Nephron progenitor cell (in vitro differentiated cells): ENCODE data around the gene CIB2.

Experiments
- DNase-seq: peaks from one replicate; pipeline ENCODE4 v3.0.0; 2021
- H3K27ac Mint-ChIP-seq: 2 replicates; pipeline ENCODE4 v1.8.0; 2021; ENCODE audit warnings: mild to moderate bottlenecking, moderate library complexity, mixed read lengths
- H3K27me3 Mint-ChIP-seq: 2 replicates; pipeline ENCODE4 v1.8.0; 2021; ENCODE audit warnings: mild to moderate bottlenecking, low read depth, mixed read lengths; ENCODE audit not compliant: poor library complexity
- H3K36me3 Mint-ChIP-seq: 2 replicates; pipeline ENCODE4 v1.8.0; 2021; ENCODE audit warnings: low read depth, mixed read lengths
- H3K4me1 Mint-ChIP-seq: 2 replicates; pipeline ENCODE4 v1.8.0; 2021; ENCODE audit warnings: mixed read lengths
- H3K4me3 Mint-ChIP-seq: 2 replicates; pipeline ENCODE4 v1.8.0; 2021; ENCODE audit warnings: mild to moderate bottlenecking, moderate library complexity, mixed read lengths
- H3K9me3 Mint-ChIP-seq: 2 replicates; pipeline ENCODE4 v1.8.0; 2021; ENCODE audit warnings: mild to moderate bottlenecking, moderate library complexity, mixed read lengths
- TF ChIP-seq, protein P1 (sequence below): fragments of 200-600 bp; sonication (generic); IDR thresholded peaks from 2 replicates; pipeline ENCODE4 v1.5.0; 2021; ENCODE audit warnings: antibody characterized with exemption

The CIB2 gene

DNA sequence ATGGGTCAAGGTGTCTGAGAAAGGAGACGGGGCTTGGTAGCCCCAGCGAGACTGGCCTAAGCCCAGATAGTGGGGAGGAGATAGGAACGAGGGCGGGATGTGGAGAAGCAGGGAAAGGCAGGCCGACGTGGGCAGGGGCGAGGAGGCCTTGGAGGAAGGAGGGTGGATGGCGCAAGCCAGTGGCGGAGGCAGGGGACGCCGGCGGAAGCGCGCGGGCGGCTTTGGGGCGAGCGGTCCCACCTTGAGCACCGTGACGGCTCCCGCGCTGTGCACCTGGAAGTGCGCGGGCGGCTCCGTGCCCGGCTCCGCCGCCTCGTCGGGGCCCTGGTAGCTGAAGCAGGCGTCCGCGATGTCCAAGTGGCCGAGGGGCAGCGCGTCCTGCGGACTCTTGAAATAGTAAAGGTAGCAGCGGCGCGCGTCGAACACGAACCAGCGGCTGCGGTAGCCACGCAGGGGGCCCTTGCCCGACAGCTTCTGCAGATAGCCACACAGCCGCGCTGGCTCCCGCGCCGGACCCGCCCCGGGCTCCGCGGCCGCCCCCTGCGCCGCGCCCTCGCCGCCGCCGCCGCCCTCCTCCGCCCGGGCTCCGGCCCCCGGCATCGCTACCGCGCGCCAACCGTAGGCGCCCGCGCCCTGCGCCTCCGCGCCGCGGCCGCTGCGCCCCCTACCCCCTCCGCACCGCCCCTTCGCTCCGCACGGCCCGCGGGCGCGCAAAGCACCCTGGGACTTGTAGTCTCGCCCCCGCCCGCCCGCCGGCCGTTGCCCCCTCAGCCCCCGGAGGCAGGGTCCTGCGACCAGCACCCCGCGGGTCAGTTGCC lies 54.0 kb downstream of the CIB2 start, which contains the start of gene TBC1D2B:
TBC1D2B (minus strand) TSS at position 659 of the 818 bp plus-strand sequence; CDS start at position 600, 59 bp downstream.
- H3K27me3 Mint-ChIP-seq: peaks cover 7% of the 10 kb centered on the region
- TF ChIP-seq, protein P1, sequence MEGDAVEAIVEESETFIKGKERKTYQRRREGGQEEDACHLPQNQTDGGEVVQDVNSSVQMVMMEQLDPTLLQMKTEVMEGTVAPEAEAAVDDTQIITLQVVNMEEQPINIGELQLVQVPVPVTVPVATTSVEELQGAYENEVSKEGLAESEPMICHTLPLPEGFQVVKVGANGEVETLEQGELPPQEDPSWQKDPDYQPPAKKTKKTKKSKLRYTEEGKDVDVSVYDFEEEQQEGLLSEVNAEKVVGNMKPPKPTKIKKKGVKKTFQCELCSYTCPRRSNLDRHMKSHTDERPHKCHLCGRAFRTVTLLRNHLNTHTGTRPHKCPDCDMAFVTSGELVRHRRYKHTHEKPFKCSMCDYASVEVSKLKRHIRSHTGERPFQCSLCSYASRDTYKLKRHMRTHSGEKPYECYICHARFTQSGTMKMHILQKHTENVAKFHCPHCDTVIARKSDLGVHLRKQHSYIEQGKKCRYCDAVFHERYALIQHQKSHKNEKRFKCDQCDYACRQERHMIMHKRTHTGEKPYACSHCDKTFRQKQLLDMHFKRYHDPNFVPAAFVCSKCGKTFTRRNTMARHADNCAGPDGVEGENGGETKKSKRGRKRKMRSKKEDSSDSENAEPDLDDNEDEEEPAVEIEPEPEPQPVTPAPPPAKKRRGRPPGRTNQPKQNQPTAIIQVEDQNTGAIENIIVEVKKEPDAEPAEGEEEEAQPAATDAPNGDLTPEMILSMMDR: no peak
- peak within 1 kb of the TSS; percentile 94 for H3K4me3 Mint-ChIP-seq
- peaks cover 25% of the 10 kb centered on the region for H3K4me1 Mint-ChIP-seq
- no peaks in the 10 kb centered on the region for H3K36me3 Mint-ChIP-seq
- no peaks in the 10 kb centered on the region for H3K9me3 Mint-ChIP-seq
- H3K27ac Mint-ChIP-seq: no peak within 1 kb of the TSS
- DNase-seq: peak; percentile 84

DNA sequence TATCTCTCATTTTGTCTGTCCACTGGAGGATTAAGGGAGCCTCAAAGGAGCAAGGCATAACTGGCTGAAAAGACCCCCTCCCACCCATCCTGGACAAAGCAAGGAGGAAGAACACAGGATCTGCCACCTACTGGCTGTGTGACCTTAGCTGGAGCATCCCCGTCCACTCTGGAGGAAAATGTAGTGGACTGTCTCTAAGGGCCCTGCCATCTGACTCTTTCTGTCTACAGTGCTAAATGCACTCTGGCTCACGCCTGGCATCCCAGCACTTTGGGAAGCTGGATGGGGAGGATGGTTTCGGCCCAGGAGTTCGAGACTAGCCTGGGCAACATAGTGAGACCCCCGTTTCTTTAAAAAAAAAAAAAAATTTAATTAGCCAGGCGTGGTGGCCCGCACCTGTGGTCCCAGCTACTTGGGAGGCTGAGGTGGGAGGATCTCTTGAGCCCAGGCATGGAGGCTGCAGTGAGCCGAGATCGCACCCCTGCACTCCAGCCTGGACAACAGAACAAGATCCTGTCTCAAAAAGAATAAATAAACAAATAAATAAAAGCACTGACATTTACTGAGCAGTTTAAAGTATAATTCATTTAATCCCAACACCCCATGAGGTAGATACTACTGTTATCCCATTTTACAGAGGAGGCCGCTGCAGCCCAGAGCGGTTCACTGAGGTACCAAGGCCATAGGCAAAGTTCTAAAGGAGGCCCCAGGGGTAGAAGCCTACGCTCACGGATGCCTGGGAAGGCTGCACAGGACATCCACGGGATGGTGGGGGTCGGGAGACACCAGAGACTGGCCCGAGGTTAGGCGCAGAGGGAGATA lies 54.8 kb downstream of the CIB2 start:
- no peak overlapping the region for H3K27ac Mint-ChIP-seq
- H3K36me3 Mint-ChIP-seq: no peaks in the 10 kb centered on the region
- TF ChIP-seq, protein P1: no peak
- no peaks in the 10 kb centered on the region for H3K9me3 Mint-ChIP-seq
- peaks cover 7% of the 10 kb centered on the region for H3K27me3 Mint-ChIP-seq
- H3K4me1 Mint-ChIP-seq: peaks cover 33% of the 10 kb centered on the region
- peak; percentile 17 for DNase-seq
- peak overlapping the region; percentile 94 for H3K4me3 Mint-ChIP-seq

DNA sequence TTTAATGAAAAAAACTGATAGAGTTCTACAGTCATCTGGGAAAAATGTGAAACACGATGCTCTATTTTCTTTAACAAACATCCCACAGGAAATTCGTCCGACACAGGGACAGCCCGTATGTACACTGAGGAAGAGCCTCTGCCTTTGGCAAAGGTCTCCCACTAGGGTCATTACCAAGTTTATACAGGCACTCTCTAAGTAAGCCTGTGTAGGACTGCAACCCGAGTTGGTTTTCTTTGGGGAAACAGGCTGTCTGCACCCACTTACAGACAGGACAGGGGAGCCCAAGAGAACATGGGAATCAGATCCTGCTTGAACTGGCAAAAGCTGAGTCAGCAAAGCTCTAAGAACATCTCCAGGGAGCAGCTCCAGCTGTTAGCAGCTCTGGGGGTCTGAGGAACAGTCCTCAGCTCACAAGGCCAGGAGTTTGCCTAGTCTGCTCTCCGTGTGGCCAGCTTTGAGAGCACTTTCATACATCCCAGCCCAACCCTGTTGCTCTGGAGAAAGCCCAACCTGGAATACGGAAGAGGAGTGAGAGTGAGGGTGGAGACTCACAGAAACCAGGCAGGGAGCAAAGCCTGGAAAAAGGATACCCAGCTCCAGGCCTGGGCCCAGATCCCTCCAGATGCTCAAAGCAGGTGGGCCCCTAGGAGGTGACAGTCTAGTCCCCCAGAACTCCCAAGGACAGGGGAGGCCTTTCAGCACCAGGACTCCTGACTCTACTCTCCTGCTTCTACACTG lies 55.6 kb downstream of the CIB2 start:
- TF ChIP-seq, protein P1: no peak
- peak overlapping the region; percentile 91 for H3K27ac Mint-ChIP-seq
- H3K4me3 Mint-ChIP-seq: peak overlapping the region; percentile 94
- peaks cover 7% of the 10 kb centered on the region for H3K27me3 Mint-ChIP-seq
- peaks cover 34% of the 10 kb centered on the region for H3K4me1 Mint-ChIP-seq
- no peaks in the 10 kb centered on the region for H3K9me3 Mint-ChIP-seq
- no peaks in the 10 kb centered on the region for H3K36me3 Mint-ChIP-seq
- peak; percentile 28 for DNase-seq

DNA sequence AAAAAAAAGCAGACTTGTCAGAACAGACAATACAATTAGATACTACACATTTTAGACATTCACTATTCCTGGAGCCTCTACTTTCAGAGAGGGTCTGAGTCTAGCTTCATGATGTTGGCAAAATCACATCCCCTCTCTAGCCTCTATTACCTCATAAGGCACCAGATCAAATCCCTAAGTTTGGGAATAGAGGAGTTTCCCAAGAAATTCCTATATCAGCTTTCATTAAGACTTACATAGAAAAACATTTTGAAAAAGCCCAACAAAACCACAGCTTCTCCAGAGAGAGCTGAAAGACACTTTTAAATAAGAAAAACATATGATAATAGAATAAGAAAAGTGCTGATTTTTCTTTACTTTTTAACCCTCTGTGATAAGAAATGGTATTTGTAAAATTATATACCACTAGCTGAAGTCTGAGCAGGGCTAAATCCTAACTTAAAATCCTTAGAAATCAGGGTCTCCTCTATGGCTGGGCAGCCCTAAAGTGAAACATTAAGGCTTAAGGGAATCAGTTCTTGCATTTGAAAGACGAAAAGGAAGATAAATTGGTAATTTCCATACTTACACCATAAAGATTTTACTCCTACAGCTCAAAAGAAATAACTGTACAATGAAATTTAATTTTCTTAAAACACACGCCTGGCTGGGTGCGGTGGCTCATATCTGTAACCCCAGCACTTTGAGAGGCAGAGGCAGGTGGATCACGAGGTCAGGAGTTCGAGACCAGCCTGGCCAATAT lies 58.0 kb downstream of the CIB2 start:
- no peak for DNase-seq
- no peak overlapping the region for H3K4me3 Mint-ChIP-seq
- H3K4me1 Mint-ChIP-seq: peaks cover 57% of the 10 kb centered on the region
- TF ChIP-seq, protein P1: no peak
- H3K9me3 Mint-ChIP-seq: no peaks in the 10 kb centered on the region
- H3K27me3 Mint-ChIP-seq: peaks cover 3% of the 10 kb centered on the region
- no peaks in the 10 kb centered on the region for H3K36me3 Mint-ChIP-seq
- no peak overlapping the region for H3K27ac Mint-ChIP-seq
